HepG2 (cell line): ENCODE measurements around the gene CHKA. TPM values are rescaled to one million over a fixed set of nuclear protein-coding genes. Genes with fewer than 3 reads are reported as not detected.

ENCODE experiments used
- CREB1 ChIP-seq, 2 experiments: fragments of 450-650 bp in 1 of 2; IDR thresholded peaks; 2 replicates each; pipeline ENCODE4 v1.6.1; 2016 to 2017; ENCODE audit warnings: control low read depth in 1 of 2, mild to moderate bottlenecking in 1 of 2, missing compliant biosample characterization in 1 of 2, missing genetic modification characterization in 1 of 2
- CSRNP2 ChIP-seq: sonication (generic); formaldehyde crosslinking; conservative IDR thresholded peaks from 2 replicates; pipeline ENCODE4 v1.8.0; 2022; ENCODE audit warnings: low read depth, missing genetic modification reagents
- ELF1 ChIP-seq: sonication (generic); formaldehyde crosslinking; IDR thresholded peaks from 2 replicates; pipeline ENCODE4 v1.4.0; 2020; ENCODE audit warnings: missing genetic modification reagents
- FUBP1 ChIP-seq: sonication (generic); formaldehyde crosslinking; IDR thresholded peaks from 2 replicates; pipeline ENCODE4 v1.5.1; 2020; ENCODE audit warnings: missing genetic modification reagents, mild to moderate bottlenecking, borderline replicate concordance
- GLI4 ChIP-seq: sonication (generic); formaldehyde crosslinking; IDR thresholded peaks from 2 replicates; pipeline ENCODE4 v1.5.1; 2020; ENCODE audit warnings: missing genetic modification reagents, mild to moderate bottlenecking, moderate library complexity, borderline replicate concordance
- HBP1 ChIP-seq: IDR thresholded peaks from 2 replicates; pipeline ENCODE4 v1.6.1; 2016; ENCODE audit warnings: low read depth, control low read depth
- HDAC2 ChIP-seq: sonication (generic); formaldehyde crosslinking; IDR thresholded peaks from 2 replicates; pipeline ENCODE4 v1.4.0; 2020; ENCODE audit warnings: missing genetic modification reagents
- HNRNPLL ChIP-seq: fragments of 200-400 bp; formaldehyde crosslinking; IDR thresholded peaks from 2 replicates; pipeline ENCODE4 v1.6.1; 2017; ENCODE audit warnings: mild to moderate bottlenecking, low read depth, low read length; ENCODE audit not compliant: poor library complexity, severe bottlenecking
- KLF13 ChIP-seq: sonication (generic); formaldehyde crosslinking; IDR thresholded peaks from 2 replicates; pipeline ENCODE4 v1.4.0; 2020; ENCODE audit warnings: mild to moderate bottlenecking, missing genetic modification reagents
- NCOR1 ChIP-seq: fragments of 200-600 bp; sonication (generic); IDR thresholded peaks from 2 replicates; pipeline ENCODE4 v1.7.0; 2017; ENCODE audit warnings: antibody characterized with exemption, low read length, borderline replicate concordance
- SP140L ChIP-seq: sonication (generic); formaldehyde crosslinking; IDR thresholded peaks from 2 replicates; pipeline ENCODE4 v1.4.0; 2020; ENCODE audit warnings: missing genetic modification reagents, borderline replicate concordance
- XRCC5 ChIP-seq: fragments of 200-400 bp; formaldehyde crosslinking; optimal IDR thresholded peaks from 2 replicates; pipeline ENCODE3; 2017; ENCODE audit warnings: mild to moderate bottlenecking, low read length
- ZIK1 ChIP-seq: sonication (generic); formaldehyde crosslinking; IDR thresholded peaks from 2 replicates; pipeline ENCODE4 v1.5.0; 2020; ENCODE audit warnings: mild to moderate bottlenecking, low read depth, missing genetic modification reagents, borderline replicate concordance
- ZNF263 ChIP-seq: sonication (generic); formaldehyde crosslinking; IDR thresholded peaks from 2 replicates; pipeline ENCODE4 v1.4.0; 2020; ENCODE audit warnings: missing genetic modification reagents
- ZNF33A ChIP-seq: sonication (generic); formaldehyde crosslinking; IDR thresholded peaks from 2 replicates; pipeline ENCODE4 v1.5.1; 2020; ENCODE audit warnings: missing genetic modification reagents, mild to moderate bottlenecking, moderate library complexity, borderline replicate concordance
- ZNF367 ChIP-seq: sonication (generic); formaldehyde crosslinking; IDR thresholded peaks from 2 replicates; pipeline ENCODE4 v1.4.0; 2020; ENCODE audit warnings: missing genetic modification reagents, borderline replicate concordance
- ZNF512B ChIP-seq: sonication (generic); formaldehyde crosslinking; IDR thresholded peaks from 2 replicates; pipeline ENCODE4 v1.5.1; 2020; ENCODE audit warnings: missing genetic modification reagents, mild to moderate bottlenecking, borderline replicate concordance
- ZNF652 ChIP-seq: IDR thresholded peaks from 2 replicates; pipeline ENCODE4 v1.6.1; 2016; ENCODE audit warnings: low read depth, borderline replicate concordance
- polyA plus RNA-seq, 8 experiments: library from polyadenylated mRNA; depleted of rRNA in 3 of 8; stranded (reverse) in 7 of 8; unstranded in 1 of 8; fragments of >200 nt; fragmentation: Illumina TruSeq in 4 of 8; extraction: Trizol in 4 of 8; gene quantifications; 2 replicates each; pipeline versions ENCODE4 v1.2.1 to v1.2.3, GENCODE V29; 2011 to 2016; ENCODE audit warnings: low read depth in 4 of 8, missing spikeins in 1 of 8, mixed read lengths in 1 of 8; ENCODE audit not compliant: insufficient read depth in 1 of 8
- total RNA-seq, 5 experiments: library from RNA; depleted of rRNA; stranded (reverse); fragments of >200 nt; fragmentation: Illumina TruSeq; extraction: Trizol; gene quantifications; 2 replicates each; pipeline ENCODE4 v1.2.3, GENCODE V29; 2016; ENCODE audit warnings: low read depth in 1 of 5

CHKA gene
- total and polyA plus RNA-seq, 2 of the 13 experiments (the other 11 are each of a cell fraction or from before 2014, with no cell fraction given), result 71.6 to 92.7 TPM

GRCh38 chr11:68010090-68011041, 110.8 kb downstream of the CHKA start, which contains the start of gene ALDH3B1 (continued):
- TF ChIP-seq ZIK1, result no peak
- TF ChIP-seq HBP1 (CRISPR knock-in tag), result no peak
- TF ChIP-seq CSRNP2 (CRISPR knock-in tag), result no peak
- no peak for TF ChIP-seq GLI4 (CRISPR knock-in tag)
- no peak for TF ChIP-seq XRCC5
- TF ChIP-seq NCOR1, result no peak
- TF ChIP-seq SP140L (CRISPR knock-in tag), result no peak
- TF ChIP-seq HNRNPLL, result peak; percentile 37
- TF ChIP-seq ZNF263 (CRISPR knock-in tag), result no peak; the same call in 1 of the 2 replicates
- TF ChIP-seq HDAC2 (CRISPR knock-in tag), result peak; percentile 49
- TF ChIP-seq CREB1 (IDR thresholded peaks at IDR 0.05), result no peak
- TF ChIP-seq CREB1 (CRISPR knock-in tag; IDR thresholded peaks at IDR 0.05), result no peak
- no peak for TF ChIP-seq ZNF512B (CRISPR knock-in tag)
- TF ChIP-seq ELF1 (CRISPR knock-in tag), result 0 out of 2 replicates have a peak, but pooled peaks have one; percentile 25
- TF ChIP-seq ZNF33A (CRISPR knock-in tag), result no peak
- TF ChIP-seq KLF13, result no peak
- no peak for TF ChIP-seq ZNF652 (CRISPR knock-in tag)
- 0 out of 2 replicates have a peak, but pooled peaks have one; percentile 24 for TF ChIP-seq ZNF367 (CRISPR knock-in tag)
- no peak for TF ChIP-seq FUBP1
